Activated CD8-positive, alpha-beta T cell treated with anti-CD3 and anti-CD28 coated beads, Interleukin-2, amount 10 ng/mL, durations not matched to agents 7 days and 5 days (primary cell): Measurements from ENCODE around the gene FBXO44. TPM values are rescaled to one million over a fixed set of nuclear protein-coding genes. Genes with fewer than 3 reads are reported as not detected.
"Not testable (repeated sequence)": the region's sequence is repeated elsewhere in the genome, so short reads cannot be mapped to it uniquely, and the experiment has no call there.

Experiments
- ATAC-seq: fragments of 150-1000 bp; cut with Tn5 transposase; one replicate; pipeline ENCODE4 v1.10.0; 2021; ENCODE audit warnings: moderate library complexity
- CTCF ChIA-PET: fragments of 350-600 bp; sonication (Branson Sonifier 250); formaldehyde crosslinking; loops from one replicate; lab custom pipeline; 2021; ENCODE audit warnings: antibody characterized with exemption; lab: Charles Lee
- POLR2A ChIA-PET: fragments of 350-600 bp; sonication (Branson Sonifier 250); formaldehyde crosslinking; loops from one replicate; lab custom pipeline; 2021; ENCODE audit warnings: antibody characterized with exemption; lab: Charles Lee
- DNase-seq: peaks from one replicate; pipeline ENCODE4 v3.0.0-alpha.2; 2020
- H3K27ac Mint-ChIP-seq: one replicate; pipeline ENCODE4 v1.8.0; 2021; ENCODE audit warnings: mild to moderate bottlenecking, mixed read lengths
- H3K27me3 Mint-ChIP-seq: one replicate; pipeline ENCODE4 v1.8.0; 2021; ENCODE audit warnings: low read depth, mixed read lengths
- H3K36me3 Mint-ChIP-seq: one replicate; pipeline ENCODE4 v1.8.0; 2021; ENCODE audit warnings: low read depth, mixed read lengths
- H3K4me1 Mint-ChIP-seq: one replicate; pipeline ENCODE4 v1.8.0; 2021; ENCODE audit warnings: low read depth, mixed read lengths
- H3K4me3 Mint-ChIP-seq: one replicate; pipeline ENCODE4 v1.8.0; 2021; ENCODE audit warnings: mild to moderate bottlenecking, mixed read lengths
- H3K9me3 Mint-ChIP-seq: one replicate; pipeline ENCODE4 v1.8.0; 2022; ENCODE audit warnings: mixed read lengths; ENCODE audit not compliant: insufficient read depth
- total RNA-seq, 2 experiments: library from RNA; stranded (reverse); gene quantifications; one replicate each; pipeline ENCODE4 v1.2.3, GENCODE V29; 2021

FBXO44 gene
- total RNA-seq, 2 experiments from 2014 or later = 39.7 to 42.3 TPM

DNA sequence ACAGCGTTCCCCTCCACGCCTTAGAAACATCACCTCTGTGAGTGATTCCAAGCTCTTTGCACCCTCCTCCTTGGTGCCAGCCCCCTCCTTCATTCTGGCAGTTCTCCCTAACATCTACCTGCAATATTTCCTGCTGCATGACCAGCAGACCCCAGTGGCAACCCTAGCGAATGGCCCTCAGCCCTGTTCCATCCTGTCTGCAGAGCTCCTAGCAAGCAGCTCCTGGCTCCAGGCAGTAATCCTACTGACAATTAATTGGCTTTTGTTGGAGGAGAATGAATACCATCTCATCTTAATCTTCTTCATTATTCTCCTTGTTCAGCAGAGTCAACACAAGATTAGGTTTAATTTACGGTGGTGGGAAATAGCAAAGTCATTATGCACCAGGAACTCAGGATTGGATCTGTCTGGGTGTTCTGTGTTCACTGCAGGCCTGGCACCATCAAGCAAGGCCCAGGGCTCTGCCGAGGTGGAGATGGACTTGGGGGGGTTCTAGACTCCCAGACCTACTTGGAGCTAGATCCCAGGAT is 12.8 kb upstream of the FBXO44 start:
- H3K27me3 Mint-ChIP-seq = no peaks in the 10 kb centered on the region
- H3K27ac Mint-ChIP-seq = no peak overlapping the region
- no peaks in the 10 kb centered on the region for H3K36me3 Mint-ChIP-seq
- no peaks in the 10 kb centered on the region for H3K9me3 Mint-ChIP-seq
- CTCF ChIA-PET = interaction anchor here (0.6 to 8.6 kb wide), 11 partner anchors 8 to 604 kb away, joined by 3 to 84 read pairs (median 6); partner anchors contain the start of genes DISP3 and FBXO2
- H3K4me1 Mint-ChIP-seq = no peaks in the 10 kb centered on the region
- POLR2A ChIA-PET = interaction anchor here (0.8 kb wide), 1 partner anchor 266 kb away, joined by 4 read pairs; no protein-coding TSS in a partner anchor
- ATAC-seq = no peak
- H3K4me3 Mint-ChIP-seq = no peak overlapping the region
- DNase-seq = no peak

DNA sequence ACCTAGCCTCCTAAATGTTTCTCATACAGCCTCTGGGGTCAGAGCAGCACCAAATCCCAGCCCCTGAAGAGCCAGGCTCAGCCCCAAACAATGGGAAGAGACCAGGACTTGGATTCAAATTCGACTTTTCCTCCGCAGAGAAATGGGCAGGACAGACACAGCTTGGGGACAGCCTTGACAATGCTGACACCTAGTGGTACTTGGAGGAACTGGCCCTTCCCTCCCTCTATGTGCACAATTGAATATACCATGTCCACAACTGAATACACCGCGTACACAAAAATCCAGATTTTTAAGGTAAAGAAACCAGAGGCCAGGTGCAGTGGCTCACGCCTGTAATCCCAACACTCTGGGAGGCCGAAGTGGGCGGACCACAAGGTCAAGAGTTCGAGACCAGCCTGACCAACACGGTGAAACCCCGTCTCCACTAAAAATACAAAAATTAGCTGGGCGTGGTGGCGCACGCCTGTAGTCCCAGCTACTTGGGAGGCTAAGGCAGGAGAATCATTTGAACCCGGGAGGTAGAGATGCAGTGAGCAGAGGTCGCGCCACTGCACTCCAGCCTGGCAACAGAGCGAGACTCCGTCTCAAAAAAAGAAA is 12.2 kb upstream of the FBXO44 start:
- H3K27ac Mint-ChIP-seq, H3K4me1 Mint-ChIP-seq, POLR2A ChIA-PET, H3K9me3 Mint-ChIP-seq, H3K4me3 Mint-ChIP-seq, H3K36me3 Mint-ChIP-seq, H3K27me3 Mint-ChIP-seq: not testable (repeated sequence)
- CTCF ChIA-PET = interaction anchor here (0.6 to 8.6 kb wide), 19 partner anchors 9 to 611 kb away, joined by 3 to 84 read pairs (median 4); partner anchors contain the start of genes AGTRAP, DISP3, FBXO2 and FBXO6
- ATAC-seq = peak; percentile 69
- peak; percentile 81 for DNase-seq

DNA sequence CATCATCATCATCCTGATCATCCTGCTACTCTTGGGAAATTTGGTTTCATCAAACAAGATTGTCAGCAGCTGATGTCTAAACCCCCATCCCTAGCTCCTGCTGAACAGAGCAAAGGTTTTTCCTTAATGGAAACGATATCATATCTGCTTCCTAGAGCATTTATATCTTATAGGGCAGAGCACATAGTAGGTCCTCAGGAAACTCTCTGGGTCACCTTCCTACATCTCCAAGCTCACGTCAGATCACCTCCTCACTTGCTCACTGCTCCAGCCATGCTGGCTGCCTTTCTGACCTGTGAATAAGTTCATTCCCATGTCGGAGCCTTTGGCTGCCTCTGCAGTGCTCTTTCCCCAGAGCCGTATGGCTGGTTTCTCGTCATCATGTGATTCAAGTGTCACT is 10.9 kb upstream of the FBXO44 start:
- no peaks in the 10 kb centered on the region for H3K36me3 Mint-ChIP-seq
- H3K27me3 Mint-ChIP-seq = no peaks in the 10 kb centered on the region
- POLR2A ChIA-PET = no interaction called here
- CTCF ChIA-PET = interaction anchor here (0.7 to 8.6 kb wide), 14 partner anchors 8 to 606 kb away, joined by 3 to 84 read pairs (median 5); partner anchors contain the start of genes AGTRAP, FBXO2 and FBXO6
- H3K4me1 Mint-ChIP-seq = peaks cover 3% of the 10 kb centered on the region
- no peaks in the 10 kb centered on the region for H3K9me3 Mint-ChIP-seq
- no peak overlapping the region for H3K27ac Mint-ChIP-seq
- no peak overlapping the region for H3K4me3 Mint-ChIP-seq
- ATAC-seq (no peak), DNase-seq (no peak)

DNA sequence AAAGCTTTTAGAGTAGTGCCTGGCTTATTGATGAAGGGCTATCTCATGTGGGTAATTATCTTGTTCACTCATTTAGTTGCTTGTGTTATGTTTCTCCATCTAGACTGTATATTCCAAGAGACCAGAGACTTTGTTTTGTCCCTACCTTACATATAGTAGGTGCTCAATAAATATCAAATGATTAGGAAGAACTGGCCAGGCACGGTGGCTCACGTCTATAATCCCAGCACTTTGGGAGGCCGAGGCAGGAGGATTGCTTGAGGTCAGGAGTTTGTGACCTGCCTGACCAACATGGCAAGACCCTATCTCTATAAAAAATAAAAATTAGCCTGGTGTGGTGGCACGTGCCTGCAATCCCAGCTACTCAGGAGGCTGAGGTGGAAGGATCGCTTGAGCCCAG is 9.4 kb upstream of the FBXO44 start:
- ATAC-seq = no peak
- no peaks in the 10 kb centered on the region for H3K9me3 Mint-ChIP-seq
- H3K36me3 Mint-ChIP-seq = no peaks in the 10 kb centered on the region
- peaks cover 2% of the 10 kb centered on the region for H3K27me3 Mint-ChIP-seq
- ChIA-PET POLR2A (interaction anchor here (0.9 kb wide), 1 partner anchor 263 kb away, joined by 3 read pairs; no protein-coding TSS in a partner anchor), CTCF (interaction anchor here (0.6 to 8.6 kb wide), 15 partner anchors 10 to 607 kb away, joined by 3 to 84 read pairs (median 4); partner anchors contain the start of gene FBXO6)
- no peak for DNase-seq
- no peak overlapping the region for H3K27ac Mint-ChIP-seq
- H3K4me1 Mint-ChIP-seq = peaks cover 12% of the 10 kb centered on the region
- H3K4me3 Mint-ChIP-seq = no peak overlapping the region

DNA sequence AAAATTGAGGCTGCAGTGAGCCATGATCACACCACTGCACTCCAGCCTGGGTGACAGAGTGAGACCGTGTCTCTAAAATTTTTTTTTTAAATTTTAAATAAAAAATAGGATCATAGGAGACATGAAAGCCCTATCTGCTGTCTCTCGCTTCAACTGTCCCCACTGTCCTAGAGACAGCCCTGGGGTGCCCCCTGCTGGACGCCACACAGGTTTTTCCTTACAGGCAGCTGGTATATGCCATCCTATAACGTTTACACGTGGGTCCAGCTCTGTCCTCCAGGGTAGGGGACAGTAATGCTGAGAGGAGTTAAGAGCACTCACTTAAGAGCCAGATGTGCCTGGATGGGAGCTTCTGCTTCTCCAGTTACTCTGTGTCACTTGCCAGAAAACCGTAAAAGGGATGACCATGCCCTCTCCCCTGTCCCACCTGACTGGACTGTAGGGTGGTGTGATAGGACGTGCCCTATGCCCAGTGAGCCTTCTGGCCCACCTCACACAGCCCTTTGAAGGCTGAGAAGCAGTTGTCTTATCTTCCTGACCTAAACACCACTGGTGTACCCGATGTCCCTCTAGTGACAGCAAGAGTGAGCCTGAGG is 8.9 kb upstream of the FBXO44 start:
- ChIA-PET POLR2A (no interaction called here), CTCF (interaction anchor here (0.6 to 8.6 kb wide), 20 partner anchors 10 to 608 kb away, joined by 3 to 84 read pairs (median 3); partner anchors contain the start of gene FBXO6)
- no peaks in the 10 kb centered on the region for H3K9me3 Mint-ChIP-seq
- H3K4me3 Mint-ChIP-seq = no peak overlapping the region
- H3K4me1 Mint-ChIP-seq = peaks cover 16% of the 10 kb centered on the region
- DNase-seq (peak; percentile 91), ATAC-seq (peak; percentile 55)
- H3K27me3 Mint-ChIP-seq = peaks cover 2% of the 10 kb centered on the region
- H3K27ac Mint-ChIP-seq = no peak overlapping the region
- H3K36me3 Mint-ChIP-seq = no peaks in the 10 kb centered on the region

DNA sequence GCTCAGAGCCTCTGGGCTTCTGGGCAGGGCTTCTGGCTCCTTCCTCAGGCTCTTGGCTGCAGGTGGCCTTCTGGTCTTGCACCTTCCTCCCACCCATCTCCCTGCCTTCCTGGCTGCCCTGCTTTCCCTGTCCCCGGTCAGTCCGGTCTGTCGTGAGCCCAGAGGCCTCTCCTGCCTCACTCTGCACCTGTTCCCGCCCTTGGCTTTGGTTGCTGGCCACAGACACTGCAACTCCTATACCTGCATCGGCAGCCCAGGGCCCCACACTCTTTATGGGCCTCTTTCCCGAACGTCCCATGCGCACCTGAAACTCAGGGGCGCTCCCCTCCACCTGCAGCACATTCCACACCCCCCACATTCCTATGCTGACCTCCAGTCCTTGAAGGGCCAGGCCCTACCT is 8.4 kb upstream of the FBXO44 start:
- DNase-seq = no peak
- ChIA-PET CTCF (interaction anchor here (0.6 to 8.6 kb wide), 17 partner anchors 9 to 608 kb away, joined by 3 to 84 read pairs (median 3); partner anchors contain the start of gene FBXO6), POLR2A (no interaction called here)
- ATAC-seq = no peak
- no peak overlapping the region for H3K4me3 Mint-ChIP-seq
- peaks cover 2% of the 10 kb centered on the region for H3K27me3 Mint-ChIP-seq
- no peaks in the 10 kb centered on the region for H3K36me3 Mint-ChIP-seq
- H3K27ac Mint-ChIP-seq = no peak overlapping the region
- H3K4me1 Mint-ChIP-seq = peaks cover 21% of the 10 kb centered on the region
- no peaks in the 10 kb centered on the region for H3K9me3 Mint-ChIP-seq

DNA sequence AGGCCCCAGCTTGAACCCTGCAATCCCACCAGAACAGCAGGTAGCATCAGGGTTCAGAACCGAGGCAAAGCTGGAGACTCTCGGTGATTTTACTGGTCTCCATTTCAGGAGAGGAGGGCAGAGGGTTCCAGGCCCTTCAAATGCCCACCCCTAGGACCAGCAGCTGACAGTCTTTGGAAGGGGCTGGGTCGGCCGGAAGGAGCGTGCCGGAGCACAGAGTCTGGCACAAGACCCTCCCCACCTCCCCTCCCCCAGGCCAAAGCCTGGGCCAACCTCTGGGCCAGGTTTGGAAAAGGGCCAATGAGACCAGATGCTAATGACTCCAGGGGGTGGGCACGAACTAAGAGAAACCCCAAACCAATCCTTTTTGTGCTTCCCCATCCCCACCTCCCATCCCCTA is 7.3 kb upstream of the FBXO44 start:
- CTCF ChIA-PET = interaction anchor here (0.5 to 8.6 kb wide), 3 partner anchors 406 to 609 kb away, joined by 3 to 84 read pairs (median 3); no protein-coding TSS in a partner anchor
- POLR2A ChIA-PET = interaction anchor here (0.6 kb wide), 1 partner anchor 40 kb away, joined by 3 read pairs; no protein-coding TSS in a partner anchor
- Mint-ChIP-seq H3K4me1 (peaks cover 27% of the 10 kb centered on the region), H3K4me3 (no peak overlapping the region), H3K9me3 (no peaks in the 10 kb centered on the region), H3K36me3 (no peaks in the 10 kb centered on the region), H3K27me3 (peaks cover 2% of the 10 kb centered on the region), H3K27ac (no peak overlapping the region)
- DNase-seq (no peak), ATAC-seq (no peak)

DNA sequence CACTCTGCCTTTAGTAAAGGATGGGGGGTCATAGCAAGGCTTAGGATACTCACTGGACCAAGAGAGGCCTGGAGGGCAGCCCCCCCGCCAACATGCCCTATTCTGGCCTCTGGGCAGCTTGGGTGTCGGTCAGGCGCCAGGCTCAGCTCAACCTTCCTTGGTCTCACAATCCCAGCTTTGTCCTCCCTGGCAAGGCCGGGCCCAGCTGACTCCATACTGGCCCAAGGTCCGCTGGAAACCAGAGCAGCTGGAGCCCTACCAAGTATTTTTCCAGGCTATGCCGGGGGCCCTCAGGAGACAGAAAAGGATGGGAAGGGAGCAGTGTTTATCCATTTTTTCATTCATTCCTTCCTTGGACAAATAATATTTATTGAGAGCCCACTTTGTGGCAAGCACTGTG is 6.6 kb upstream of the FBXO44 start:
- ATAC-seq (no peak), DNase-seq (no peak)
- Mint-ChIP-seq H3K4me1 (peaks cover 27% of the 10 kb centered on the region), H3K27ac (no peak overlapping the region), H3K9me3 (no peaks in the 10 kb centered on the region), H3K27me3 (peaks cover 2% of the 10 kb centered on the region), H3K36me3 (no peaks in the 10 kb centered on the region), H3K4me3 (no peak overlapping the region)
- POLR2A ChIA-PET = no interaction called here
- CTCF ChIA-PET = interaction anchor here (8.6 kb wide), 1 partner anchor 610 kb away, joined by 84 read pairs; no protein-coding TSS in a partner anchor

DNA sequence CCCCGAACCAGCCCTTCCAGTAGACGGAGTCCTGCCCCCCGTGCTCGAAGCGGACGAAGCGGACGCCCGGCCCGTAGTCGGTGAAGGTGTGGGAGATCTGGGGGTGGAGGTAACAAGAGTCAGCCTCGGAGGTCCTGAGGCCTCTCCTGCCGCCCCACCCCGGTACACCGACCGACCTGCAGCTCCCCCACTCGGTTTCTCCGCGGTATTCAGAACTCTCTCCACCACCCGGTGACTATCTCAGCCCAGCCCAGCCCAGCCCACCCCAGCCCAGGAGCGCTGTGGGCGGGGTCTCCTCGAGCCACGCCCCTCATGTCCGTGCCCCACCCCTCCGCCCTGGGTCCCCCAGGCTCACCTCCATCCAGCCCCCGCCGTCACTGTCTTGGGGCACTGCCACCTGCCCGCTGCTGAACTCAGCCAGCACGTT is 5.9 kb upstream of the FBXO44 start:
- Mint-ChIP-seq H3K27ac (no peak overlapping the region), H3K4me3 (peak overlapping the region; percentile 31), H3K4me1 (peaks cover 27% of the 10 kb centered on the region), H3K27me3 (peaks cover 2% of the 10 kb centered on the region), H3K36me3 (no peaks in the 10 kb centered on the region), H3K9me3 (no peaks in the 10 kb centered on the region)
- peak; percentile 17 for ATAC-seq
- ChIA-PET CTCF (interaction anchor here (3.3 to 8.6 kb wide), 2 partner anchors 71 to 611 kb away, joined by 55 to 84 read pairs; no protein-coding TSS in a partner anchor), POLR2A (interaction anchor here (1.6 kb wide), 1 partner anchor 15 kb away, joined by 7 read pairs; the partner anchor contains the start of gene FBXO6)
- peak; percentile 49 for DNase-seq

DNA sequence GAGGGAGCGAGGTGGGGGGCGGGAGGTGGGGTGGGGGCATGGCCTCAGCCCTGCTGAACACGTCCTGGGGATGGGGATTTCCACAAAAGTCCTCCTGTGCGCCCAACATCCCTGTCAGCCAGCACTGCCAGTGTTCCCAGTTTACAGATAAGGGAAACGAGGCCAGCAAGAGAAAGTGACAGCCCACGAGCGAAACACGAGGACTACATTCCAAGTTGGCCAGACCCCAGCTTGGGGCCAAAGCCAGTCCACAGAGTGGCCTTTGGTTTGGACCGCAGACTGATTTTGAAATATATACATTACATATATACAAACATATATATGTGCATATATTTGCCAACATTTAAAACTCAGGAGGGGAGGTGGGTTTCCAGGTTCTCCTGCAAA is 5.4 kb upstream of the FBXO44 start:
- Mint-ChIP-seq H3K9me3 (no peaks in the 10 kb centered on the region), H3K27ac (no peak overlapping the region), H3K27me3 (peaks cover 2% of the 10 kb centered on the region), H3K36me3 (no peaks in the 10 kb centered on the region), H3K4me1 (peaks cover 27% of the 10 kb centered on the region), H3K4me3 (no peak overlapping the region)
- ChIA-PET CTCF (interaction anchor here (1.6 to 3.3 kb wide), 4 partner anchors 32 to 157 kb away, joined by 6 to 55 read pairs (median 10); partner anchors contain the start of genes CLCN6, MAD2L2 and MTHFR), POLR2A (interaction anchor here (1.6 to 2.2 kb wide), 3 partner anchors 15 to 259 kb away, joined by 7 to 14 read pairs (median 14); partner anchors contain the start of gene FBXO6)
- no peak for DNase-seq
- no peak for ATAC-seq

DNA sequence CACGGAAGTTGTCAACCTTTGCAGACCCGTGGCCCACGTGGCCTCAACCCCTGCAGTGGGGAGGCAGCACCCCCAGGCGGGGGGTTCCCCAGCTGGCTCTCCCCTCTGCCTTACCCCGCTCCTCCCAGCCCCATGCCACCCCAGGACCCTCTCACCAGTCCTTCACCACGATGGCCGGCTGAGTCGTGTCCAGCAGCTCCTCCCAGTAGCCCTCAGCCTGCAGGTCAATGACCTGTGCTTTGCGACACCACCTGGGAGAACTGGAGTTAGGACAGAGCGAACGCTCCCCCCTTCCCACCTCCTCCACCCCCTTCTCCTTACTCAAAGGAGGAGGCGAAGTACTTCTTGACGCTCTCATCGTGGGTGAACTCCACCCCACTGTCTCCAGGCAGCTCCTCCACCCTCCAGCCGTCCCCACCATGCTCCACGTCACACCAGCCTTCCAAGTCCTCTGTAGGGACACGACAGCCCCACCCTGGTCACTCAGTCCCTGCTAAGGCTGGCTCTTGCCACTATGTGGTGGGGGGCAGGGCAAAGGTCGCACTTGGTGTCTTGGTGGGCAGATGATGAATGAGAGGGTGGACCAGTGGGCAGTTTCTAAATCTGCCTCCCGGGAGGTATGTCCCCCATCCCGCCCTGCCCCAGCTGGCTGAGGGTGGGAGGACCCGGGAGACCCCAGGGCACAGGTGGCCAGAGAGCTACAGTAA is 4.9 kb upstream of the FBXO44 start:
- ATAC-seq = no peak
- Mint-ChIP-seq H3K9me3 (no peaks in the 10 kb centered on the region), H3K4me3 (peak overlapping the region; percentile 36), H3K27ac (peak overlapping the region; percentile 52), H3K36me3 (no peaks in the 10 kb centered on the region), H3K4me1 (peaks cover 28% of the 10 kb centered on the region), H3K27me3 (peaks cover 2% of the 10 kb centered on the region)
- POLR2A ChIA-PET = interaction anchor here (1.6 to 2.2 kb wide), 3 partner anchors 14 to 259 kb away, joined by 7 to 14 read pairs (median 14); partner anchors contain the start of gene FBXO6
- DNase-seq = no peak
- CTCF ChIA-PET = interaction anchor here (0.8 to 7.2 kb wide), 16 partner anchors 8 to 1154 kb away, joined by 3 to 86 read pairs (median 8); partner anchors contain the start of genes AGTRAP, CLCN6, FBXO6 and MAD2L2
